Activated T-cell treated with anti-CD3 and anti-CD28 coated beads, Interleukin-2, amount 50 U/mL, for 72 hours (primary cell): ENCODE measurements around the gene FGF21. TPM values are rescaled to one million over a fixed set of nuclear protein-coding genes. Genes with fewer than 3 reads are reported as not detected.
A peak's percentile ranks its signal among the peaks of the same experiment; 100 is the strongest.
"Not testable (repeated sequence)": the region's sequence is repeated elsewhere in the genome, so short reads cannot be mapped to it uniquely, and the experiment has no call there.

Source experiments
- ATAC-seq, 2 donors: fragments of 150-1000 bp; cut with Tn5 transposase; replicated peaks in 1 of 2; 2 replicates each; pipeline ENCODE4 v1.10.0; 2021; ENCODE audit warnings: moderate library complexity in 2 of 2, mild to moderate bottlenecking in 1 of 2
- DNase-seq, 2 donors: peaks; one replicate each; pipeline ENCODE4 v3.0.0; 2021 to 2022; ENCODE audit warnings: mixed read lengths in 1 of 2
- H3K27ac Mint-ChIP-seq: one replicate; pipeline ENCODE4 v1.8.0; 2022; ENCODE audit warnings: mild to moderate bottlenecking, moderate library complexity, mixed read lengths
- H3K27me3 Mint-ChIP-seq: one replicate; pipeline ENCODE4 v1.8.0; 2022; ENCODE audit warnings: low read depth, mixed read lengths
- H3K36me3 Mint-ChIP-seq, 2 donors: one replicate each; pipeline ENCODE4 v1.8.0; 2022; ENCODE audit warnings: mixed read lengths in 2 of 2, mild to moderate bottlenecking in 1 of 2; ENCODE audit not compliant: insufficient read depth in 2 of 2
- H3K4me1 Mint-ChIP-seq: one replicate; pipeline ENCODE4 v1.8.0; 2022; ENCODE audit warnings: low read depth, mixed read lengths
- H3K4me3 Mint-ChIP-seq, 2 donors: one replicate each; pipeline ENCODE4 v1.8.0; 2022; ENCODE audit warnings: mild to moderate bottlenecking in 2 of 2, mixed read lengths in 2 of 2, moderate library complexity in 2 of 2
- H3K9me3 Mint-ChIP-seq, 2 donors: one replicate each; pipeline ENCODE4 v1.8.0; 2022; ENCODE audit warnings: mixed read lengths in 2 of 2
- total RNA-seq, 2 donors: library from RNA; stranded (reverse); gene quantifications; one replicate each; pipeline ENCODE4 v1.2.3, GENCODE V29; 2022

Gene FGF21
- total RNA-seq, 2 donors from 2014 or later: not detected

- DNase-seq: no peak
- Mint-ChIP-seq H3K4me3 (no peak overlapping the region), H3K9me3 (no peaks in the 10 kb centered on the region), H3K27ac (no peak overlapping the region), H3K27me3 (peaks cover 15% of the 10 kb centered on the region), H3K36me3 (no peaks in the 10 kb centered on the region), H3K4me1 (no peaks in the 10 kb centered on the region)
- no peak for ATAC-seq
Observed at GRCh38 chr19:48768994-48769713, 13.8 kb downstream of the FGF21 start.

- H3K36me3 Mint-ChIP-seq: no peaks in the 10 kb centered on the region
Observed at GRCh38 chr19:48770266-48770665, 14.9 kb downstream of the FGF21 start.

GRCh38 chr19:48770734-48771472, 15.6 kb downstream of the FGF21 start:
- Mint-ChIP-seq H3K36me3 (no peaks in the 10 kb centered on the region), H3K4me3 (no peak overlapping the region), H3K9me3 (no peaks in the 10 kb centered on the region), H3K4me1 (no peaks in the 10 kb centered on the region), H3K27ac (no peak overlapping the region), H3K27me3 (peaks cover 15% of the 10 kb centered on the region)
- ATAC-seq: no peak
- no peak for DNase-seq

More at GRCh38 chr19:48770266-48770665, 14.9 kb downstream of the FGF21 start:
- Mint-ChIP-seq H3K27ac (no peak overlapping the region), H3K27me3 (peaks cover 15% of the 10 kb centered on the region), H3K4me3 (no peak overlapping the region), H3K9me3 (no peaks in the 10 kb centered on the region), H3K4me1 (no peaks in the 10 kb centered on the region)
- no peak for ATAC-seq
- DNase-seq: no peak

- Mint-ChIP-seq H3K27ac (no peak overlapping the region), H3K4me1 (no peaks in the 10 kb centered on the region), H3K36me3 (no peaks in the 10 kb centered on the region), H3K9me3 (no peaks in the 10 kb centered on the region), H3K4me3 (no peak overlapping the region), H3K27me3 (peaks cover 15% of the 10 kb centered on the region)
- DNase-seq: no peak
- ATAC-seq: no peak
Observed at GRCh38 chr19:48772503-48772953, 17.2 kb downstream of the FGF21 start.

GRCh38 chr19:48777139-48777538, 21.8 kb downstream of the FGF21 start:
- no peak overlapping the region for H3K4me3 Mint-ChIP-seq
- H3K27me3 Mint-ChIP-seq: no peaks in the 10 kb centered on the region
- H3K4me1 Mint-ChIP-seq: peaks cover under 1% of the 10 kb centered on the region
- H3K9me3 Mint-ChIP-seq: no peaks in the 10 kb centered on the region
- no peak overlapping the region for H3K27ac Mint-ChIP-seq
- no peak for ATAC-seq
- no peaks in the 10 kb centered on the region for H3K36me3 Mint-ChIP-seq
- no peak for DNase-seq

- Mint-ChIP-seq H3K36me3 (no peaks in the 10 kb centered on the region), H3K4me1 (peaks cover 5% of the 10 kb centered on the region), H3K9me3 (no peaks in the 10 kb centered on the region), H3K27ac (no peak overlapping the region), H3K27me3 (no peaks in the 10 kb centered on the region), H3K4me3 (no peak overlapping the region)
- no peak for DNase-seq
- no peak for ATAC-seq
Observed at GRCh38 chr19:48777720-48778119, 22.4 kb downstream of the FGF21 start.

GRCh38 chr19:48779636-48780035, 24.3 kb downstream of the FGF21 start:
- no peaks in the 10 kb centered on the region for H3K9me3 Mint-ChIP-seq
- ATAC-seq: no peak

GRCh38 chr19:48780631-48781391, 25.5 kb downstream of the FGF21 start:
- no peak for DNase-seq
- Mint-ChIP-seq H3K27me3 (no peaks in the 10 kb centered on the region), H3K4me3 (no peak overlapping the region), H3K27ac (no peak overlapping the region), H3K9me3 (no peaks in the 10 kb centered on the region), H3K36me3 (no peaks in the 10 kb centered on the region), H3K4me1 (peaks cover 5% of the 10 kb centered on the region)
- ATAC-seq: no peak

More at GRCh38 chr19:48779636-48780035, 24.3 kb downstream of the FGF21 start:
- Mint-ChIP-seq H3K27me3 (no peaks in the 10 kb centered on the region), H3K36me3 (no peaks in the 10 kb centered on the region), H3K4me1 (peaks cover 5% of the 10 kb centered on the region), H3K4me3 (no peak overlapping the region), H3K27ac (no peak overlapping the region)
- DNase-seq: no peak

- Mint-ChIP-seq H3K36me3 (no peaks in the 10 kb centered on the region), H3K27me3 (no peaks in the 10 kb centered on the region), H3K27ac (no peak overlapping the region), H3K9me3 (no peaks in the 10 kb centered on the region), H3K4me3 (no peak overlapping the region), H3K4me1 (peaks cover 5% of the 10 kb centered on the region)
- ATAC-seq (no peak), DNase-seq (no peak)
Observed at GRCh38 chr19:48784527-48784926, 29.2 kb downstream of the FGF21 start.

- H3K27ac Mint-ChIP-seq, H3K4me3 Mint-ChIP-seq, ATAC-seq, H3K4me1 Mint-ChIP-seq, H3K36me3 Mint-ChIP-seq, DNase-seq, H3K27me3 Mint-ChIP-seq, H3K9me3 Mint-ChIP-seq: not testable (repeated sequence)
Observed at GRCh38 chr19:48786422-48786821, 31.1 kb downstream of the FGF21 start.

- H3K9me3 Mint-ChIP-seq, H3K4me1 Mint-ChIP-seq, ATAC-seq, H3K4me3 Mint-ChIP-seq, H3K27me3 Mint-ChIP-seq, DNase-seq, H3K36me3 Mint-ChIP-seq, H3K27ac Mint-ChIP-seq: not testable (repeated sequence)
Observed at GRCh38 chr19:48787331-48787730, 32.0 kb downstream of the FGF21 start.

GRCh38 chr19:48793271-48793670, 37.9 kb downstream of the FGF21 start:
- Mint-ChIP-seq H3K27ac (no peak overlapping the region), H3K4me3 (no peak overlapping the region), H3K4me1 (peaks cover 12% of the 10 kb centered on the region), H3K9me3 (no peaks in the 10 kb centered on the region), H3K27me3 (no peaks in the 10 kb centered on the region), H3K36me3 (no peaks in the 10 kb centered on the region)
- no peak for ATAC-seq
- DNase-seq: no peak

- Mint-ChIP-seq H3K36me3 (no peaks in the 10 kb centered on the region), H3K9me3 (no peaks in the 10 kb centered on the region), H3K4me1 (peaks cover 12% of the 10 kb centered on the region), H3K27ac (peak overlapping the region; percentile 75), H3K27me3 (no peaks in the 10 kb centered on the region), H3K4me3 (peak overlapping the region; percentile 89 to 91)
- ATAC-seq (no peak), DNase-seq (no peak)
Observed at GRCh38 chr19:48794291-48794690, 39.0 kb downstream of the FGF21 start.
